Measurements from ENCODE around the gene PSG7. TPM values are rescaled to one million over a fixed set of nuclear protein-coding genes. Genes with fewer than 3 reads are reported as not detected.
A peak's percentile ranks its signal among the peaks of the same experiment; 100 is the strongest.
"Not testable (repeated sequence)": the region's sequence is repeated elsewhere in the genome, so short reads cannot be mapped to it uniquely, and the experiment has no call there.

The PSG7 gene
- polyA plus RNA-seq, 1 of the 3 experiments (the other 2 are of a cell fraction) = 0.05 TPM

DNA sequence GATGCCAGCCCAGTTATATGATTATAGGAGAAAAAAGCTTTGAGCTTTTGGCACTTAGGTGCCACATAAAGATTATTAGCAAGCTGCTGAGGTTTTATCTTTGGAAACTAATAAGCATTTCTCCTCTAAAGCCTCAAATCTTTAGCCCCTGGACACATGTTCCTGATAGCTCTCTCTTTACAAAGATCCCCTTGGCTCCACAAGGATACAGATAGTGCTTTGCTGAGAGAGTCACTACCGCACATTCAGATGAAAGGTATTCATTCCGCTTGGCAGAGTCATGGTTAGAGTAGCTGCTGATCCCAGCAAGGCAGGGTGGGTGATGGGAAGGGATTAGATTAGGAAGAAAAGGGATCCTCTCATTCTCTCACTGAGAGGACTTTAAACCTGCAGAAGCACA lies 28.2 kb upstream of the PSG7 start (continued):
- TF ChIP-seq TEAD4 (IDR thresholded peaks at IDR 0.05; ENCODE audit: borderline replicate concordance, insufficient read depth) = peak; percentile 30; the same call in 1 of the 2 replicates
- TF ChIP-seq, protein P1, sequence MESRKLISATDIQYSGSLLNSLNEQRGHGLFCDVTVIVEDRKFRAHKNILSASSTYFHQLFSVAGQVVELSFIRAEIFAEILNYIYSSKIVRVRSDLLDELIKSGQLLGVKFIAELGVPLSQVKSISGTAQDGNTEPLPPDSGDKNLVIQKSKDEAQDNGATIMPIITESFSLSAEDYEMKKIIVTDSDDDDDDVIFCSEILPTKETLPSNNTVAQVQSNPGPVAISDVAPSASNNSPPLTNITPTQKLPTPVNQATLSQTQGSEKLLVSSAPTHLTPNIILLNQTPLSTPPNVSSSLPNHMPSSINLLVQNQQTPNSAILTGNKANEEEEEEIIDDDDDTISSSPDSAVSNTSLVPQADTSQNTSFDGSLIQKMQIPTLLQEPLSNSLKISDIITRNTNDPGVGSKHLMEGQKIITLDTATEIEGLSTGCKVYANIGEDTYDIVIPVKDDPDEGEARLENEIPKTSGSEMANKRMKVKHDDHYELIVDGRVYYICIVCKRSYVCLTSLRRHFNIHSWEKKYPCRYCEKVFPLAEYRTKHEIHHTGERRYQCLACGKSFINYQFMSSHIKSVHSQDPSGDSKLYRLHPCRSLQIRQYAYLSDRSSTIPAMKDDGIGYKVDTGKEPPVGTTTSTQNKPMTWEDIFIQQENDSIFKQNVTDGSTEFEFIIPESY (IDR thresholded peaks at IDR 0.05; ENCODE audit: borderline replicate concordance, low read depth) = no peak
- TF ChIP-seq JUND (IDR thresholded peaks at IDR 0.05) = peak; percentile 92
- peak; percentile 94 for TF ChIP-seq FOSL2 (IDR thresholded peaks at IDR 0.05; ENCODE audit: borderline replicate concordance, low read depth)
- no peak; the same call in 1 of the 2 replicates for TF ChIP-seq ELF1 (IDR thresholded peaks at IDR 0.05)
- no peak for TF ChIP-seq RAD21 (IDR thresholded peaks at IDR 0.05; ENCODE audit: low read length)

DNA sequence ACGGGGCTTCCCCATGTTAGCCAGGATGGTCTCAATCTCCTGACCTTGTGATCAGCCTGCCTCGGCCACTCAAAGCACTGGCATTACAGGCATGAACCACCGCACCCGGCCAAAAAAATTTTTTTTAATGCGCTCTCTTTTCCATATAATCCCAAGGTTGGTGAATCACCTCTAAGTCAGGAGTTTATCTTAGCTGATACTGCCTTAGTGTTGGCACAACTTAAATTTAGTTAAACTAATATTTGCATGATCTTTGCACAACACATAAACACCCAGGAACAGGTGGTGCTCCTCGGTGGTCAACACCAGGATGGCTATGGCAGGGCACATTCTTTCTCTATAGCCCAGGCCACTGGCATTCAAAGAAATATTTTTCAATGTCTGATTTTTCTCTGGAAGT lies 24.1 kb upstream of the PSG7 start:
- no peak overlapping the region for H2AFZ ChIP-seq (ENCODE audit: low read depth)
- CTCF ChIA-PET = no interaction called here
- 47% methylated on average over 6 of the region's 6 CpGs for WGBS (ENCODE audit: low lambda C conversion rate)
- TF ChIP-seq RFX5 (IDR thresholded peaks at IDR 0.05; ENCODE audit: low read length) (no peak), RCOR1 (IDR thresholded peaks at IDR 0.05; ENCODE audit: low read length) (no peak), RAD21 (IDR thresholded peaks at IDR 0.05; ENCODE audit: low read length) (no peak), FOSL2 (IDR thresholded peaks at IDR 0.05; ENCODE audit: borderline replicate concordance, low read depth) (no peak), EZH2phosphoT487 (IDR thresholded peaks at IDR 0.05; ENCODE audit: borderline replicate concordance, low read depth) (no peak), TEAD4 (IDR thresholded peaks at IDR 0.05; ENCODE audit: borderline replicate concordance, insufficient read depth) (no peak), FOXJ3 (CRISPR knock-in tag; IDR thresholded peaks at IDR 0.05) (no peak), NRF1 (IDR thresholded peaks at IDR 0.05; ENCODE audit: low read depth, low read length) (no peak), SMC3 (IDR thresholded peaks at IDR 0.05; ENCODE audit: low read depth, low read length) (no peak), POLR2AphosphoS5 (IDR thresholded peaks at IDR 0.05; ENCODE audit: low read depth, low read length) (no peak), GATA2 (CRISPR knock-in tag; IDR thresholded peaks at IDR 0.05) (no peak), TAF1 (IDR thresholded peaks at IDR 0.05; ENCODE audit: borderline replicate concordance, low read depth, low read length) (no peak), MEF2A (IDR thresholded peaks at IDR 0.05; ENCODE audit: borderline replicate concordance, low read depth) (no peak), CHD2 (IDR thresholded peaks at IDR 0.05; ENCODE audit: low read length, partially characterized antibody) (no peak)
- TF ChIP-seq, protein P2, sequence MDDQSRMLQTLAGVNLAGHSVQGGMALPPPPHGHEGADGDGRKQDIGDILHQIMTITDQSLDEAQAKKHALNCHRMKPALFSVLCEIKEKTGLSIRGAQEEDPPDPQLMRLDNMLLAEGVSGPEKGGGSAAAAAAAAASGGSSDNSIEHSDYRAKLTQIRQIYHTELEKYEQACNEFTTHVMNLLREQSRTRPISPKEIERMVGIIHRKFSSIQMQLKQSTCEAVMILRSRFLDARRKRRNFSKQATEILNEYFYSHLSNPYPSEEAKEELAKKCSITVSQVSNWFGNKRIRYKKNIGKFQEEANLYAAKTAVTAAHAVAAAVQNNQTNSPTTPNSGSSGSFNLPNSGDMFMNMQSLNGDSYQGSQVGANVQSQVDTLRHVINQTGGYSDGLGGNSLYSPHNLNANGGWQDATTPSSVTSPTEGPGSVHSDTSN (IDR thresholded peaks at IDR 0.05) = no peak
- TF ChIP-seq, protein P3, sequence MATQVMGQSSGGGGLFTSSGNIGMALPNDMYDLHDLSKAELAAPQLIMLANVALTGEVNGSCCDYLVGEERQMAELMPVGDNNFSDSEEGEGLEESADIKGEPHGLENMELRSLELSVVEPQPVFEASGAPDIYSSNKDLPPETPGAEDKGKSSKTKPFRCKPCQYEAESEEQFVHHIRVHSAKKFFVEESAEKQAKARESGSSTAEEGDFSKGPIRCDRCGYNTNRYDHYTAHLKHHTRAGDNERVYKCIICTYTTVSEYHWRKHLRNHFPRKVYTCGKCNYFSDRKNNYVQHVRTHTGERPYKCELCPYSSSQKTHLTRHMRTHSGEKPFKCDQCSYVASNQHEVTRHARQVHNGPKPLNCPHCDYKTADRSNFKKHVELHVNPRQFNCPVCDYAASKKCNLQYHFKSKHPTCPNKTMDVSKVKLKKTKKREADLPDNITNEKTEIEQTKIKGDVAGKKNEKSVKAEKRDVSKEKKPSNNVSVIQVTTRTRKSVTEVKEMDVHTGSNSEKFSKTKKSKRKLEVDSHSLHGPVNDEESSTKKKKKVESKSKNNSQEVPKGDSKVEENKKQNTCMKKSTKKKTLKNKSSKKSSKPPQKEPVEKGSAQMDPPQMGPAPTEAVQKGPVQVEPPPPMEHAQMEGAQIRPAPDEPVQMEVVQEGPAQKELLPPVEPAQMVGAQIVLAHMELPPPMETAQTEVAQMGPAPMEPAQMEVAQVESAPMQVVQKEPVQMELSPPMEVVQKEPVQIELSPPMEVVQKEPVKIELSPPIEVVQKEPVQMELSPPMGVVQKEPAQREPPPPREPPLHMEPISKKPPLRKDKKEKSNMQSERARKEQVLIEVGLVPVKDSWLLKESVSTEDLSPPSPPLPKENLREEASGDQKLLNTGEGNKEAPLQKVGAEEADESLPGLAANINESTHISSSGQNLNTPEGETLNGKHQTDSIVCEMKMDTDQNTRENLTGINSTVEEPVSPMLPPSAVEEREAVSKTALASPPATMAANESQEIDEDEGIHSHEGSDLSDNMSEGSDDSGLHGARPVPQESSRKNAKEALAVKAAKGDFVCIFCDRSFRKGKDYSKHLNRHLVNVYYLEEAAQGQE (IDR thresholded peaks at IDR 0.05; ENCODE audit: low read depth, low read length) = no peak
- TF ChIP-seq, protein P4, sequence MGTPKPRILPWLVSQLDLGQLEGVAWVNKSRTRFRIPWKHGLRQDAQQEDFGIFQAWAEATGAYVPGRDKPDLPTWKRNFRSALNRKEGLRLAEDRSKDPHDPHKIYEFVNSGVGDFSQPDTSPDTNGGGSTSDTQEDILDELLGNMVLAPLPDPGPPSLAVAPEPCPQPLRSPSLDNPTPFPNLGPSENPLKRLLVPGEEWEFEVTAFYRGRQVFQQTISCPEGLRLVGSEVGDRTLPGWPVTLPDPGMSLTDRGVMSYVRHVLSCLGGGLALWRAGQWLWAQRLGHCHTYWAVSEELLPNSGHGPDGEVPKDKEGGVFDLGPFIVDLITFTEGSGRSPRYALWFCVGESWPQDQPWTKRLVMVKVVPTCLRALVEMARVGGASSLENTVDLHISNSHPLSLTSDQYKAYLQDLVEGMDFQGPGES (IDR thresholded peaks at IDR 0.05; ENCODE audit: low read depth, low read length) = no peak
- DNase-seq = no peak
- no peak overlapping the region for H3K4me3 ChIP-seq (ENCODE audit: low read depth in 2 of 2, low read length in 1 of 2)
- no peak overlapping the region for H3K9ac ChIP-seq
- H3K36me3 ChIP-seq (replicated peaks in 1 of 2; ENCODE audit: control insufficient read depth in 1 of 2, insufficient read depth in 2 of 2, low read length in 1 of 2) = no peaks in the 10 kb centered on the region
- POLR2A ChIA-PET = no interaction called here
- H3K4me2 ChIP-seq = no peak overlapping the region
- H3K27ac ChIP-seq (ENCODE audit: low read depth in 2 of 2, low read length in 1 of 2) = no peak overlapping the region
- H3F3A ChIP-seq (replicated peaks; ENCODE audit: insufficient read depth) = peaks cover 30% of the 10 kb centered on the region
- H4K20me1 ChIP-seq (ENCODE audit: insufficient read depth) = no peaks in the 10 kb centered on the region
- no peaks in the 10 kb centered on the region for H3K27me3 ChIP-seq (ENCODE audit: insufficient read depth)
- no peaks in the 10 kb centered on the region for H3K9me2 ChIP-seq
- H3K79me2 ChIP-seq (ENCODE audit: insufficient read depth) = no peaks in the 10 kb centered on the region
- H3K9me3 ChIP-seq = no peaks in the 10 kb centered on the region
- peaks cover 0 to 18% of the 10 kb centered on the region in 2 experiments; a peak in 1 of 4 replicates for H3K4me1 ChIP-seq (ENCODE audit: control insufficient read depth in 1 of 2, insufficient read depth in 2 of 2, low read depth in 1 of 2, low read length in 1 of 2)

DNA sequence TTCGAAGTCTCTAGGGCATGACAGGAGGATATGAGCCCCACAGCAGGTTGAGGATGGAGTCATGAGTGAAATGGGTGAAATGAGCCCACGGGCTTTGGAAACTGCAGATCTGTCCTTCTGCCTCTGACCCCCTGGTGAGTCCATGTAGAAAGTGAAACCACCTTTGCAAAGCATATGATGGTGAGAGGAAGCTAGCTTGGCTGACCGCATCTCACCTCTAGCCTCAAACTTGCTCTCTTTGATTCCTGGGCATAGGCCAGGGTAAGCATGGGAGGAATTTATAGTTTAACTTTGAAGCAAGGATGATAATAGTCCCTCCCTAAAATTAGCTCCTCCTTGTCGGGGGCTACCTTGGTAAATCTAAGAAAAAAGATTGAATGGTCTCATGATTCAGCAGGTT lies 15.1 kb upstream of the PSG7 start:
- H3K4me2 ChIP-seq = peak overlapping the region; percentile 57
- H3F3A ChIP-seq (replicated peaks; ENCODE audit: insufficient read depth); H3K27ac ChIP-seq (ENCODE audit: low read depth in 2 of 2, low read length in 1 of 2); CTCF ChIA-PET; H3K9ac ChIP-seq; H3K4me1 ChIP-seq (ENCODE audit: control insufficient read depth in 1 of 2, insufficient read depth in 2 of 2, low read depth in 1 of 2, low read length in 1 of 2); H3K79me2 ChIP-seq (ENCODE audit: insufficient read depth); H3K9me3 ChIP-seq; H3K36me3 ChIP-seq (replicated peaks in 1 of 2; ENCODE audit: control insufficient read depth in 1 of 2, insufficient read depth in 2 of 2, low read length in 1 of 2); H3K4me3 ChIP-seq (ENCODE audit: low read depth in 2 of 2, low read length in 1 of 2); H3K27me3 ChIP-seq (ENCODE audit: insufficient read depth); H3K9me2 ChIP-seq; H4K20me1 ChIP-seq (ENCODE audit: insufficient read depth); POLR2A ChIA-PET; DNase-seq: not testable (repeated sequence)
- WGBS (ENCODE audit: low lambda C conversion rate) = 25% methylated on average over 4 of the region's 4 CpGs
- H2AFZ ChIP-seq (ENCODE audit: low read depth) = peak overlapping the region; percentile 41; the same call in 1 of the 2 replicates

All from SK-N-SH (cell line).